GM10847 (cell line): ENCODE measurements around the gene PIAS4.
A peak's percentile ranks its signal among the peaks of the same experiment; 100 is the strongest.

Experiments
- POLR2A ChIP-seq: IDR thresholded peaks from 2 replicates; pipeline ENCODE4 v1.6.1; 2011; ENCODE audit not compliant: insufficient read length; ENCODE audit errors: extremely low read depth

Gene PIAS4

DNA sequence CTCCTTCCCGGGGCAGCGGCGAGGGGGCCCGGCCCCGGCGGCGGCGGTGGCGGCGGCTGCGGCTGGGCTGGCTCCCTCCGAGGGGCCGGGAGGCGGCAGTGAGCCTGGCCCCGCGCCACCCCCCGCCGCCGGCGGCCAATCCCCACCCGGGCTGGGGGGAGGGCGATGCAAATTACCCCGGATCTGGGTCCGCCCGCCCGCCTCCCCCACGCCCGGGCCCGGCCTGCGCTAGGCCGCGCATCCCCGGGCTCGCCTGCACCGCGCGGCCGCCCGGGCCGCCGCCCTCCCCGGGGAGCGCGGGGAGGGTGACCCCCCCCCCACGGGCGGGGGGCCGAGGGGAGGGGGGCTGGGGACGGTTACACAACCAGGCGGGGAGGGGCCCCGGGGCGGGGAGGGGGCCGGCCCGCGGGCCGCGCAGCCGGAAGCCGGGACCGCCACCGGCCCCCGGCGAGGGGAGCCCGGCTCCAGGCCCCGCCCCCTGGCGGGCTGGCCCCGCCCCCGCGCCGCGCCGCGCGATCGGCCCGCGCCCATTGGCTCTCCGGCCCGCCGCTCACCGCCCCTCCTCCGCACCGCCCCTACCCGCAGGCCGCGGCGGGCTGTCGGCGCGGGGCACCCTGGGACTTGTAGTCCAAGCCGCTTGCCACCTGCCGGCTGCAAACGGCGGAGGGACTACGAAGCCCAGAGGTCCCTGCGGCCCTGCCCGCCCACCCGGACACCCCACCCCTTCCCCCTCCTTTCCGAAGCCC is 58.1 kb downstream of the PIAS4 start:
- TF ChIP-seq POLR2A: peak; percentile 21

GRCh38 chr19:4066176-4066606 is 58.7 kb downstream of the PIAS4 start:
- no peak for TF ChIP-seq POLR2A

- TF ChIP-seq POLR2A: peak; percentile 31
Measured at GRCh38 chr19:4066682-4067395, 59.3 kb downstream of the PIAS4 start, which contains the start of gene ZBTB7A. ZBTB7A (minus strand) TSS chr19:4066899; CDS start chr19:4055232, 11,667 bp downstream.

DNA sequence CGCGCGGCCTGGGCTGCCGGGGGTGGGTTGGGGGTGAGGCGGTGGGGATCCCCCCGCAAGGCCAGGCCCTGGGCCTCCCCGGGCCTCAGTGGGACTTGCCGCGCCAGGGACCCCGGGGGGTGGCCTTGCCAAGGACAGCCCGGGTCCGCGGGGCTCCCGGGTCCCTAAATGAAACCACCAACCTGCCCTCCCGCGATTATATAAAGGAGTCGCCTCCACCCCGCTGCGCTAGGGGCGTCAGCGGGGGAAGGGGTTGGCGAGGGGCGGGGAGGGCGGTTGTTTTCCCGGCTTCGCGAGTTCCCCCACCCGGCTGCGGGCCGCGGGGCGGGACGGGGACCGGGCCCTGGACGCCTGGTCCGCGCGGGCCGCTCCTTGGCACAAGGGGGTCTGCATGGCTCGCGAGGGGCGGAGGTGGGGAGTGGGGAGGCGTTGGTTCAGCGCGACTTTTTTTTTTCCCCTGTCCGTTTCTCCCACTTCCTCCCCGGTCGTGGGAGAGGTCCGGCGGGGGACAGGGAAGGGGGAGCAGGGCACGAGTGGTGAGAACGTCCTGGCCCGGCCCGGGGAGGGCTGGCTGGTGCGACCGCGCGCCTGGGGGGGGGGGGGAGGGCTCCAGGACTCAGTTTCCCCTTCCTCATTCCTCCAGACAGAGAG is 60.0 kb downstream of the PIAS4 start:
- TF ChIP-seq POLR2A: no peak

DNA sequence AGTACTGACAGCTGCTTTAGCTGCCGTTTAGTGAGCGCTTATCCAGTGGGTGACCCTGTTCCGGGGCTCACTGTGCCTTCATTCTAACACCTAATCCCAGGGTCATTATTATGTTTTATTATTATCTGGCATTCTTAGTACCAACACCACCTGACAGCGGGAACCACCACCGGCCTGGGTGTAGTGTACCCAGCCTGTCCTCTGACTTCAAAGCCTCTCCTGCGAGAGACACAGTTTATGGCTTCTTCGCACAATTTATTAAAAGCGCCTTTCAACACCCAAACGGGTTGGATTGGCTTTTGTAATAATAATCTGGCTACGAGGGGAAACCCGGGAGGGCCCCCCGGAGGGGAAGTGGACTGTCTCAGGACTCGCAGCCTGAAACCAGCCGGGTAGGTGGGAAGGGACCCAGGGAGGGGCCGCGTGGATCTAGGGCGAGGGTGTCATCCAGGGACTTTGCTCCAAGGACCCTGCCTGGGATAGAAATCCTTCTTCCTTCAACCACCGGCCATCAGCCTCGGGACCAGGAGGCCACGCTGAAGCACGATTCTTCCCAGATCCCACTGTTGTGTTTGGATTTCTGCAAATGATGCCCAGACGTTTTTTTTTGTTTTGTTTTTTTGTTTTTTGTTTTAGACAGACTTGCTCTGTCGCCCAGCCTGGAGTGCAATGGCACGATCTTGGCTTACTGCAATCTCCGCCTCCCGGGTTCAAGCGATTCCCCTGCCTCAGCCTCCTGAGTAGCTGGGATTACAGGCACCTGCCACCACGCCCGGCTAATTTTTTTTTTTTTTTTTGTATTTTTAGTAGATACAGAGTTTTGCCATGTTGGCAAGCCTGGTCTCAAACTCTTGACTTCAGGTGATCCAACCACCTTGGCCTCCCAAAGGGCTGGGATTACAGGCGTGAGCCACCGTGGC is 60.8 kb downstream of the PIAS4 start:
- TF ChIP-seq POLR2A: no peak

- TF ChIP-seq POLR2A: no peak
Measured at GRCh38 chr19:4069331-4069959, 61.9 kb downstream of the PIAS4 start.

GRCh38 chr19:4071610-4072009 is 64.1 kb downstream of the PIAS4 start:
- TF ChIP-seq POLR2A: no peak

DNA sequence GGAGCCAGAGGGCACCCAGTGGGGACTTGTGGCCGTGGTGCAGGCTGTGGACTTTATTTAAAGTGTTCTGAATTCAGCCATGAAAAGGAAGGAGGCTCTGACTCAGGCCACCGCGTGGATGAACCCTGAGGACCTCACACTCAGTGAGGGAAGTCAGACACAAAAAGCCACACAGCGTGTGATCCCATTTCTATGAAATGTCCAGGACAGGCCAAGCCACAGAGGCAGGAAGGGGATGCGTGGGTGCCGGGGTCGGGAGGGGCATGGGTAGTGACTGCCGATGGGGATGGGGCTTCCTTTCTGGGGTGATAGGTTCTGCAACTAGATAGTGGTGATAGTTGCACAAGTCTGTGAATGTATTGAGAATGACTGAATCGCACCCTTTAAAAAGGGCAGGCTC is 67.8 kb downstream of the PIAS4 start:
- TF ChIP-seq POLR2A: no peak

GRCh38 chr19:4077007-4077374 is 69.5 kb downstream of the PIAS4 start:
- no peak for TF ChIP-seq POLR2A

- peak; percentile 45 for TF ChIP-seq POLR2A
Measured at GRCh38 chr19:4077800-4078684, 70.5 kb downstream of the PIAS4 start.

GRCh38 chr19:4080473-4080872 is 72.9 kb downstream of the PIAS4 start:
- no peak for TF ChIP-seq POLR2A

- no peak for TF ChIP-seq POLR2A
Measured at GRCh38 chr19:4081441-4082129, 74.0 kb downstream of the PIAS4 start.

- TF ChIP-seq POLR2A: no peak
Measured at GRCh38 chr19:4082172-4082571, 74.6 kb downstream of the PIAS4 start.
